Stimulated activated naive CD8-positive, alpha-beta T cell treated with anti-CD3 and anti-CD28 coated beads, Interleukin-15, Interleukin-2, amounts not matched to agents 100 U/mL and 50 U/mL, for 24 hours (primary cell): Measurements from ENCODE around the gene APBA1.
A peak's percentile ranks its signal among the peaks of the same experiment; 100 is the strongest.

ENCODE experiments used
- ATAC-seq: fragments of 150-1000 bp; cut with Tn5 transposase; one replicate; pipeline ENCODE4 v1.10.0; 2021
- DNase-seq: peaks from one replicate; pipeline ENCODE4 v3.0.0; 2021

The APBA1 gene

GRCh38 chr9:69671879-69672595, at the start of gene APBA1:
Gene APBA1 (minus strand): TSS chr9:69672371.
- ATAC-seq (peak; percentile 47), DNase-seq (peak; percentile 44)

- no peak for ATAC-seq
- DNase-seq, result no peak
Observed at GRCh38 chr9:69719983-69720382, 47.8 kb upstream of the APBA1 start.

GRCh38 chr9:69719367-69719766, 47.2 kb upstream of the APBA1 start:
- DNase-seq, result no peak

GRCh38 chr9:69718218-69718617, 46.0 kb upstream of the APBA1 start:
- DNase-seq, result no peak
- no peak for ATAC-seq

More at GRCh38 chr9:69719367-69719766, 47.2 kb upstream of the APBA1 start:
- no peak for ATAC-seq

GRCh38 chr9:69715825-69716224, 43.7 kb upstream of the APBA1 start:
- ATAC-seq, result no peak
- no peak for DNase-seq

GRCh38 chr9:69715096-69715495, 42.9 kb upstream of the APBA1 start:
- ATAC-seq, result no peak
- no peak for DNase-seq

- ATAC-seq (no peak), DNase-seq (no peak)
Observed at GRCh38 chr9:69697475-69697874, 25.3 kb upstream of the APBA1 start.

- ATAC-seq (no peak), DNase-seq (no peak)
Observed at GRCh38 chr9:69696802-69697201, 24.6 kb upstream of the APBA1 start.

- DNase-seq (no peak), ATAC-seq (no peak)
Observed at GRCh38 chr9:69689991-69690538, 17.9 kb upstream of the APBA1 start.

GRCh38 chr9:69683927-69684326, 11.8 kb upstream of the APBA1 start:
- DNase-seq, result no peak
- ATAC-seq, result no peak

- no peak for ATAC-seq
- no peak for DNase-seq
Observed at GRCh38 chr9:69678843-69679538, 6.8 kb upstream of the APBA1 start.

- ATAC-seq (no peak), DNase-seq (no peak)
Observed at GRCh38 chr9:69677931-69678330, 5.8 kb upstream of the APBA1 start.

- DNase-seq (no peak), ATAC-seq (no peak)
Observed at GRCh38 chr9:69675563-69675962, 3.4 kb upstream of the APBA1 start.

- no peak for ATAC-seq
Observed at GRCh38 chr9:69674716-69675438, 2.7 kb upstream of the APBA1 start.

GRCh38 chr9:69674112-69674685, 2.0 kb upstream of the APBA1 start:
- ATAC-seq, result no peak
- DNase-seq, result no peak

More at GRCh38 chr9:69674716-69675438, 2.7 kb upstream of the APBA1 start:
- DNase-seq, result no peak

- ATAC-seq, result no peak
- DNase-seq, result no peak
Observed at GRCh38 chr9:69673311-69673640, 1.1 kb upstream of the APBA1 start.

- DNase-seq (peak; percentile 80), ATAC-seq (peak; percentile 91)
Observed at GRCh38 chr9:69672596-69673310, 582 bp upstream of the APBA1 start.

- no peak for ATAC-seq
Observed at GRCh38 chr9:69671311-69671878, 776 bp downstream of the APBA1 start.

GRCh38 chr9:69667306-69667705, 4.9 kb downstream of the APBA1 start:
- ATAC-seq (no peak), DNase-seq (no peak)

More at GRCh38 chr9:69671311-69671878, 776 bp downstream of the APBA1 start:
- no peak for DNase-seq

- ATAC-seq (no peak), DNase-seq (no peak)
Observed at GRCh38 chr9:69660304-69660703, 11.9 kb downstream of the APBA1 start.

- ATAC-seq (no peak), DNase-seq (no peak)
Observed at GRCh38 chr9:69658987-69659675, 13.0 kb downstream of the APBA1 start.
